Ovary (tissue), 3 donors: ENCODE measurements around the gene KANSL1L.

Experiments used
- CTCF ChIP-seq, 3 donors: fragments of 450-650 bp in 2 of 3; fragments of 200-600 bp in 1 of 3; IDR thresholded peaks; one replicate each; pipeline versions ENCODE4 v1.5.1 to v1.8.0; 2016 to 2022; ENCODE audit warnings: antibody characterized with exemption in 3 of 3, mild to moderate bottlenecking in 1 of 3
- POLR2A ChIP-seq: fragments of 450-650 bp; IDR thresholded peaks from one replicate; pipeline ENCODE4 v1.6.1; 2017; ENCODE audit warnings: antibody characterized with exemption, mild to moderate bottlenecking, moderate library complexity
- donor health status: DM: no; HTN: no; CAD: no.

GRCh38 chr2:210197720-210198119 lies 26.5 kb upstream of the KANSL1L start:
- TF ChIP-seq CTCF (IDR thresholded peaks at IDR 0.05) (no peak), POLR2A (no peak)
